ENCODE data around the gene HSD11B1L.

HSD11B1L gene

GRCh38 chr19:5667751-5668271, 13.0 kb upstream of the HSD11B1L start:
- no peak for DNase-seq

GRCh38 chr19:5669212-5669611, 11.6 kb upstream of the HSD11B1L start:
- DNase-seq = no peak

GRCh38 chr19:5671600-5671999, 9.2 kb upstream of the HSD11B1L start:
- DNase-seq = no peak

GRCh38 chr19:5672708-5673459, 7.9 kb upstream of the HSD11B1L start:
- no peak for DNase-seq

GRCh38 chr19:5673752-5674151, 7.1 kb upstream of the HSD11B1L start:
- no peak for DNase-seq

- DNase-seq = no peak
These were observed 6.1 kb upstream of the HSD11B1L start for GRCh38 chr19:5674714-5675113.

- DNase-seq = no peak
These were observed 4.6 kb upstream of the HSD11B1L start for GRCh38 chr19:5676105-5676771.

- DNase-seq = no peak
These were observed 4.1 kb upstream of the HSD11B1L start for GRCh38 chr19:5676772-5677105.

- no peak for DNase-seq
These were observed 3.7 kb upstream of the HSD11B1L start for GRCh38 chr19:5677136-5677535.

GRCh38 chr19:5677580-5677979, 3.2 kb upstream of the HSD11B1L start:
- no peak for DNase-seq

- no peak for DNase-seq
These were observed 2.6 kb upstream of the HSD11B1L start for GRCh38 chr19:5678071-5678718.

- no peak for DNase-seq
These were observed 1.3 kb upstream of the HSD11B1L start for GRCh38 chr19:5679289-5680083.

GRCh38 chr19:5680084-5680436, 767 bp upstream of the HSD11B1L start:
- no peak for DNase-seq

GRCh38 chr19:5681391-5682106, 722 bp downstream of the HSD11B1L start:
- DNase-seq = no peak

GRCh38 chr19:5682107-5682482, 1.3 kb downstream of the HSD11B1L start:
- DNase-seq = no peak

GRCh38 chr19:5683177-5683886, 2.5 kb downstream of the HSD11B1L start:
- DNase-seq = no peak

- DNase-seq = no peak
These were observed 4.0 kb downstream of the HSD11B1L start for GRCh38 chr19:5684694-5685430.

GRCh38 chr19:5686326-5686646, 5.5 kb downstream of the HSD11B1L start:
- DNase-seq = no peak

- peak; percentile 99 for DNase-seq
These were observed 6.0 kb downstream of the HSD11B1L start for GRCh38 chr19:5686647-5687359.

- no peak for DNase-seq
These were observed 6.8 kb downstream of the HSD11B1L start for GRCh38 chr19:5687360-5688198.

Measured in activated CD4-positive, alpha-beta T cell treated with anti-CD3 and anti-CD28 coated beads, Interleukin-10, Interleukin-2, amounts not matched to agents 100 ng/mL and 50 ng/mL, durations not matched to agents 16 hours and 8 hours (primary cell).